Subcutaneous preadipocyte (primary cell): Measurements from ENCODE around the gene HLCS. TPM values are rescaled to one million over a fixed set of nuclear protein-coding genes. Genes with fewer than 3 reads are reported as not detected.

Experiments used
- small RNA-seq: library from RNA; depleted of rRNA; stranded (forward); fragments of <200 nt; gene quantifications from one replicate; pipeline ENCODE3, GENCODE V24; 2012
- total RNA-seq: library from RNA; depleted of rRNA; stranded (reverse); fragments of >200 nt; gene quantifications from 2 replicates; pipeline ENCODE4 v1.2.3, GENCODE V29; 2012

The HLCS gene
- 25.4 and 37.1 TPM in 2 replicates for total RNA-seq

DNA sequence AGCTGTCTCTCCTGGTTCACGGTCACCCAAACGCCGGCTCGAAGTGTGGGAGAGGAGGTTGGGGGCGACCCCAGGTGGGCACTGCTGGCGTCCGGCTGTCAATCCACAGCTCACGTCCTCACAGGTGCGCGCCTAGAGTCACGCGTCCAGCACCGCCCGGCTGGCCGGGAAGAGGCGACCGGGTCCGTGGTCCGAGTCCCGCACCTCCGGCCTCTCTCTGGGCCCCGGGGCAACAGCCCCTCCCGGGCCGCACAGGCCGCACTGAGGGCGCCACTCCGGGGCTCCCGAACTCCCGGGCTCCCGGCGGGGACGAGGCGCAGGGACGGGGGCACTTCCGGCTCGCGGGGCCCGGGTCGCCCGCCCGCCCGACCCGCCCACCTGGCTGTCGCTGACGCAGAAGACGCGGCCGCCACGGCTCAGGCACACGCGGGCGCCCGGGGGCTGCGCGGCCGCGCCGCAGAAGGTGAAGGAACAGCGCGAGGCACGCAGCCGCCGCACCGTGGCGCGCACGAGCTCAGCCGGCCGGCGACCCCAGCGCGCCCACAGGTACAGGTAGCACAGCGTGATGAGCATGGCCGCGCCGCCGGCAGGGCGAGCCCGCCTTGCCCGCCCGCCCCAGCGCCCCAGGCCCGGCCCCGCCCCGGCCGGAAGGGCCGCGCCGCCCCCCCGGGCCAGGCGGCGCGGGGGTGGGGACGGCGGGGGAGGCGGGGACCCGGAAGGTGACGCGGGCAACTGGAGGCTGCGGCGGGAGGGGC lies at the start of gene HLCS:
Gene HLCS (minus strand): TSS at position 604 of the 755 bp plus-strand sequence. CDS start 31 bp downstream, at position 573.

DNA sequence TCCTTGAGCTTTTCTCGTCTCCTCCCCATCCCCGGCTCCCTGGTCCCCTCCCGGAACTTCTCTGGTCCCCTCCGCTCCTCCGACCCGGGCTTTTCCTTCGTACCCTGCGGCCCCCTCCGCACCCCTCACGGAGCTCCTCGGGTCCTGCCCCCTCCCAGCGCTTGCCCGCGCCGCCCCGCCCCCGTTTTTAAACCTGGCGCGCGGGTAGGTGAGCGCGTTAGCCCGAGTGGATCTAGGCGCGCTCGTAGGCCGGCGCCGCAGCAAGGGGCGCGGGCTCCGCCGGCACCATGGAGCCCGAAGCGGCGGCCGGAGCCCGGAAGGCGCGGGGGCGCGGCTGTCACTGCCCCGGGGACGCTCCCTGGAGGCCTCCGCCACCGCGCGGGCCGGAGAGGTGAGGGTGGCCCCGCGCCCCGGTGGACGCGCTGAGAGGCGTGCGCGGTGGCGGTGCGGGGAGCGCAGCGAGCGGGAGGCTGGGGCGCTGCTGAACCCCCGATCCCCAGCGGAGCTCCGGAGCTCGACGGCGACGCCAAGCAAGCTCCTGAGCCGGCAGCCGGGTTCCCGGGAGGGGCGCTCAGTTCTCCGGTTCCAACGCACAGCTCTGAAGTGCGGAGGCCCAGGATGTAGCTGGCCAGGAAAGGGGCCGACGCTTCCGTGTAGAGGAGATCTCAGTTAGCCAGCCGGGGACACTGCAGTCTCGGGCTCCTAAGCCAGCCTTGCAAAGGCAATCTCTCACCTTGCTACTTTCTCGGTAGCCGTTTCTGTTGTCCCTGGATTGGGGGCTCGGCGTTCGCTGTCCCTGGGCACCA lies 40.2 kb upstream of the HLCS start, which contains the start of gene RIPPLY3:
Gene RIPPLY3 (plus strand): TSS at position 217 of the 806 bp plus-strand sequence. CDS start 71 bp downstream, at position 288.

Small RNA genes lying within 50 kb of the gene (small RNA-seq; reads per million reads assigned to genes)
- gene RF00019 (not detected), gene RNA5SP491 (0.16 reads per million)

Other genes starting within 250 kb of the HLCS start
- gene RIPPLY3, start 40.0 kb upstream of the HLCS start, total RNA-seq: not detected in 2 replicates
- 3.5 and 7.7 TPM in 2 replicates for gene PIGP, start 106.4 kb upstream of the HLCS start, total RNA-seq
- gene TTC3, start 106.6 kb upstream of the HLCS start, total RNA-seq: 116 and 172 TPM in 2 replicates